H1 (cell line): ENCODE data around the gene MIXL1. TPM values are rescaled to one million over a fixed set of nuclear protein-coding genes. Genes with fewer than 3 reads are reported as not detected.

Experiments used
- CTCF ChIA-PET: fragments of 300-600 bp; sonication (Branson Sonifier 250); formaldehyde crosslinking; loops from one replicate; lab custom pipeline; 2021; ENCODE audit not compliant: partially characterized antibody; lab: Charles Lee
- POLR2A ChIA-PET: fragments of 300-600 bp; sonication (Branson Sonifier 250); formaldehyde crosslinking; loops from one replicate; lab custom pipeline; 2021; ENCODE audit warnings: inconsistent platforms; ENCODE audit not compliant: partially characterized antibody; lab: Charles Lee
- DNase-seq, 2 experiments: peaks; one replicate each; pipeline versions ENCODE4 v3.0.0 to v3.0.0-alpha.2; 2010 to 2022; ENCODE audit warnings: low spot score in 2 of 2, low read depth in 1 of 2, mixed read lengths in 1 of 2
- FAIRE-seq: peaks from 2 replicates; lab custom pipeline; 2011; peaks lifted over from hg19 to GRCh38; lab: Jason Lieb, UNC
- H2AFZ ChIP-seq: 2 replicates; pipeline ENCODE4 v1.8.1; 2012; ENCODE audit warnings: low read length, inconsistent platforms
- H2AK5ac ChIP-seq: 2 replicates; pipeline ENCODE4 v1.6.1; 2013; ENCODE audit warnings: low read depth, low read length
- H2BK120ac ChIP-seq: replicated peaks from 2 replicates; pipeline ENCODE3; 2013; ENCODE audit warnings: low read depth, low read length, inconsistent platforms
- H2BK12ac ChIP-seq: 2 replicates; pipeline ENCODE4 v1.6.1; 2013; ENCODE audit warnings: low read depth, low read length
- H2BK15ac ChIP-seq: 2 replicates; pipeline ENCODE4 v1.6.1; 2013; ENCODE audit warnings: low read length
- H2BK20ac ChIP-seq: 2 replicates; pipeline ENCODE4 v1.6.1; 2013; ENCODE audit warnings: low read length
- H2BK5ac ChIP-seq: 2 replicates; pipeline ENCODE4 v1.6.1; 2013; ENCODE audit warnings: low read depth, low read length
- H3K14ac ChIP-seq: 2 replicates; pipeline ENCODE4 v1.6.1; 2013; ENCODE audit warnings: inconsistent platforms; ENCODE audit not compliant: insufficient read length
- H3K18ac ChIP-seq: 2 replicates; pipeline ENCODE4 v1.6.1; 2013; ENCODE audit warnings: low read length; ENCODE audit errors: extremely low read depth
- H3K23ac ChIP-seq: 2 replicates; pipeline ENCODE4 v1.6.1; 2013; ENCODE audit warnings: inconsistent platforms; ENCODE audit not compliant: insufficient read length
- H3K23me2 ChIP-seq: 2 replicates; pipeline ENCODE4 v1.6.1; 2013; ENCODE audit warnings: low read depth, low read length
- H3K27ac ChIP-seq: 2 replicates; pipeline ENCODE4 v1.6.1; 2011; ENCODE audit warnings: low read depth, low read length, inconsistent platforms
- H3K27me3 ChIP-seq, 4 experiments: replicated peaks in 1 of 4; 1 replicate in 1 of 4; 2 replicates in 3 of 4; pipeline versions ENCODE4 v1.6.1 to v1.8.1; 2011 to 2013; ENCODE audit warnings: low read length in 3 of 4, mild to moderate bottlenecking in 3 of 4, inconsistent platforms in 2 of 4, mixed read lengths in 2 of 4, moderate library complexity in 1 of 4; ENCODE audit not compliant: control insufficient read depth in 3 of 4, insufficient read depth in 3 of 4; ENCODE audit errors: extremely low read depth in 1 of 4
- H3K36me3 ChIP-seq, 4 experiments: 2 replicates each; pipeline versions ENCODE4 v1.6.1 to v1.8.1; 2011 to 2013; ENCODE audit warnings: mild to moderate bottlenecking in 4 of 4, low read length in 3 of 4, moderate library complexity in 2 of 4, control low read depth in 1 of 4, inconsistent platforms in 1 of 4; ENCODE audit not compliant: insufficient read depth in 4 of 4, control insufficient read depth in 2 of 4
- H3K4ac ChIP-seq: replicated peaks from 2 replicates; pipeline ENCODE3; 2013; ENCODE audit warnings: low read length, low read depth, mixed read lengths, inconsistent platforms; ENCODE audit not compliant: insufficient read length
- H3K4me1 ChIP-seq, 4 experiments: replicated peaks in 1 of 4; 1 replicate in 1 of 4; 2 replicates in 3 of 4; pipeline versions ENCODE4 v1.6.1 to v1.8.1; 2011 to 2013; ENCODE audit warnings: low read length in 3 of 4, inconsistent platforms in 2 of 4, mixed read lengths in 1 of 4; ENCODE audit not compliant: insufficient read depth in 4 of 4, control insufficient read depth in 3 of 4
- H3K4me2 ChIP-seq, 2 experiments: 2 replicates each; pipeline versions ENCODE4 v1.6.1 to v1.8.1; 2011 to 2013; ENCODE audit warnings: low read depth in 2 of 2, low read length in 2 of 2, control low read depth in 1 of 2, inconsistent platforms in 1 of 2, mild to moderate bottlenecking in 1 of 2; ENCODE audit not compliant: insufficient read depth in 1 of 2
- H3K4me3 ChIP-seq, 4 experiments: fragments of 200-600, 300-600 bp in 1 of 4; sonication (generic), shearing (Covaris generic), sonication (Bioruptor Twin) in 1 of 4; 2 replicates each; pipeline versions ENCODE4 v1.5.1 to v1.8.1; 2011 to 2016; ENCODE audit warnings: low read length in 4 of 4, low read depth in 3 of 4, control low read depth in 2 of 4, inconsistent platforms in 2 of 4, mild to moderate bottlenecking in 2 of 4, mixed read lengths in 1 of 4, moderate library complexity in 1 of 4; ENCODE audit not compliant: insufficient read depth in 2 of 4; ENCODE audit errors: extremely low read depth in 1 of 4
- H3K56ac ChIP-seq: replicated peaks from 2 replicates; pipeline ENCODE3; 2013; ENCODE audit warnings: low read depth, mild to moderate bottlenecking, mixed read lengths, low read length, inconsistent platforms; ENCODE audit not compliant: insufficient read length
- H3K79me1 ChIP-seq: 2 replicates; pipeline ENCODE4 v1.6.1; 2013; ENCODE audit warnings: low read depth, low read length, control low read depth
- H3K79me2 ChIP-seq, 2 experiments: 2 replicates each; pipeline versions ENCODE4 v1.6.1 to v1.8.1; 2012 to 2013; ENCODE audit warnings: low read length in 2 of 2, mild to moderate bottlenecking in 2 of 2, inconsistent platforms in 1 of 2; ENCODE audit not compliant: insufficient read depth in 2 of 2, control insufficient read depth in 1 of 2
- H3K9ac ChIP-seq, 4 experiments: replicated peaks in 1 of 4; 1 replicate in 1 of 4; 2 replicates in 3 of 4; pipeline versions ENCODE4 v1.6.1 to v1.8.1; 2011 to 2013; ENCODE audit warnings: low read depth in 3 of 4, low read length in 3 of 4, control low read depth in 2 of 4, mild to moderate bottlenecking in 2 of 4, moderate library complexity in 2 of 4, inconsistent platforms in 1 of 4; ENCODE audit errors: extremely low read depth in 1 of 4
- H3K9me3 ChIP-seq, 2 experiments: 2 replicates each; pipeline versions ENCODE4 v1.6.1 to v1.8.1; 2012 to 2013; ENCODE audit warnings: mild to moderate bottlenecking in 2 of 2, moderate library complexity in 2 of 2, control low read depth in 1 of 2, inconsistent platforms in 1 of 2, low read depth in 1 of 2, low read length in 1 of 2, mixed read lengths in 1 of 2; ENCODE audit not compliant: insufficient read depth in 2 of 2
- H4K20me1 ChIP-seq, 2 experiments: replicated peaks in 1 of 2; 2 replicates each; pipeline versions ENCODE3 to v1.8.1; 2011 to 2013; ENCODE audit warnings: inconsistent platforms in 2 of 2, low read length in 2 of 2, mild to moderate bottlenecking in 1 of 2; ENCODE audit not compliant: insufficient read depth in 2 of 2, control insufficient read depth in 1 of 2
- H4K5ac ChIP-seq: 2 replicates; pipeline ENCODE4 v1.6.1; 2013; ENCODE audit warnings: low read length, low read depth, mixed read lengths, inconsistent platforms; ENCODE audit not compliant: insufficient read length
- H4K8ac ChIP-seq: 2 replicates; pipeline ENCODE4 v1.8.0; 2013; ENCODE audit warnings: mild to moderate bottlenecking, moderate library complexity, low read length, inconsistent platforms; ENCODE audit not compliant: insufficient read depth; ENCODE audit errors: extremely low read depth
- H4K91ac ChIP-seq: replicated peaks from 2 replicates; pipeline ENCODE3; 2013; ENCODE audit warnings: low read length, mixed read lengths, inconsistent platforms; ENCODE audit not compliant: insufficient read length
- ASH2L ChIP-seq: fragments of 200-600, 300-600 bp; sonication (generic); IDR thresholded peaks from one replicate; pipeline ENCODE4 v1.7.1; 2017; ENCODE audit warnings: low read length
- NANOG ChIP-seq: IDR thresholded peaks from 2 replicates; pipeline ENCODE4 v1.6.1; 2011; ENCODE audit warnings: low read length, low read depth, mild to moderate bottlenecking, inconsistent platforms; ENCODE audit not compliant: insufficient read depth, poor library complexity, severe bottlenecking
- WGBS, 2 experiments: shearing (Covaris generic) in 1 of 2; methylation state at CpG; one replicate each; pipeline versions ENCODE4 v1.1.6 to v1.1.7; 2013 to 2015; ENCODE audit warnings: low lambda C conversion rate in 2 of 2, mixed read lengths in 2 of 2, inconsistent platforms in 1 of 2, low coverage in 1 of 2, missing lambda C conversion rate in 1 of 2; ENCODE audit not compliant: insufficient replicate concordance in 2 of 2, insufficient coverage in 1 of 2, insufficient read length in 1 of 2; ENCODE audit errors: extremely low coverage in 1 of 2, missing lambda C conversion rate in 1 of 2; 5-methylcytosine and 5-hydroxymethylcytosine counted together
- polyA plus RNA-seq, 7 experiments: library from polyadenylated mRNA; depleted of rRNA in 3 of 7; stranded (reverse) in 5 of 7; unstranded in 2 of 7; fragments of >200 nt in 5 of 7; fragments of 200-250 nt in 2 of 7; gene quantifications; 1 replicate in 5 of 7; 2 replicates in 1 of 7; 4 replicates in 1 of 7; pipeline versions ENCODE4 v1.2.1 to v1.2.3, GENCODE V29; 2011 to 2013; ENCODE audit warnings: missing spikeins in 2 of 7, mixed read lengths in 2 of 7
- total RNA-seq: library from RNA; stranded (reverse); fragmentation: NEBNext Ultra II Directional; extraction: Animal tissue kit (Norgen Biotek cat#: 25700); gene quantifications from 2 replicates; pipeline ENCODE4 v1.2.1, GENCODE V29; 2021

MIXL1 gene
- total and polyA plus RNA-seq, 2 of the 8 experiments (the other 6 are each of a cell fraction or from before 2014, with no cell fraction given), result 1.5 to 1.8 TPM

- H4K20me1 ChIP-seq, result peaks cover 0 to 2% of the 10 kb centered on the region in 2 experiments
- 13% methylated on average over 10 of the region's 10 CpGs; no CpG with 5 or more reads in 1 of the 2 experiments for WGBS, 2 experiments
- peak overlapping the region; percentile 95 for H4K8ac ChIP-seq
Measured at GRCh38 chr1:226187019-226187322, 36.5 kb upstream of the MIXL1 start.

More at GRCh38 chr1:226187019-226187322, 36.5 kb upstream of the MIXL1 start:
- no peaks in the 10 kb centered on the region; the same call in 1 of the 2 replicates for H3K23me2 ChIP-seq
- H2BK5ac ChIP-seq, result peak overlapping the region; percentile 69; the same call in 1 of the 2 replicates
- no peaks in the 10 kb centered on the region for H3K9me3 ChIP-seq
- H2BK20ac ChIP-seq, result no peak overlapping the region
- H2AFZ ChIP-seq, result peak overlapping the region; percentile 43; the same call in 1 of the 2 replicates
- no peak overlapping the region for H2BK15ac ChIP-seq
- ChIA-PET POLR2A (interaction anchor here (1.0 kb wide), 1 partner anchor 64 kb away, joined by 4 read pairs; no protein-coding TSS in a partner anchor), CTCF (interaction anchor here (1.0 to 1.1 kb wide), 2 partner anchors 10 to 16 kb away, joined by 3 read pairs; no protein-coding TSS in a partner anchor)
- H3K36me3 ChIP-seq, result peaks cover 0 to 4% (median 0%) of the 10 kb centered on the region in 4 experiments; a peak in 1 of 8 replicates
- peak overlapping the region; percentile 65 to 90 (median 79) for H3K4me3 ChIP-seq
- no peak overlapping the region for H3K23ac ChIP-seq
- TF ChIP-seq ASH2L, result peak; percentile 21
- no peak for TF ChIP-seq NANOG
- H4K5ac ChIP-seq, result peak overlapping the region; percentile 97
- DNase-seq, result no peak
- peaks cover 3 to 39% of the 10 kb centered on the region in 2 experiments; a peak in 3 of 4 replicates for H3K79me2 ChIP-seq
- no peak overlapping the region for H3K4ac ChIP-seq
- peak overlapping the region in 2 of 4 experiments; percentile 76 to 86; a peak in 3 of 7 replicates for H3K9ac ChIP-seq
- FAIRE-seq, result no peak
- 0 out of 2 replicates have a peak overlapping the region, but pooled peaks have one; percentile 80 for H3K27ac ChIP-seq
- peak overlapping the region; percentile 79 to 82 for H3K4me2 ChIP-seq
- H4K91ac ChIP-seq, result no peak overlapping the region
- H2AK5ac ChIP-seq, result no peak overlapping the region
- peak overlapping the region; percentile 43 for H3K56ac ChIP-seq
- peaks cover 0 to 4% (median 3%) of the 10 kb centered on the region in 4 experiments; a peak in 3 of 7 replicates for H3K4me1 ChIP-seq
- no peak overlapping the region for H3K14ac ChIP-seq
- H2BK12ac ChIP-seq, result no peak overlapping the region
- peak overlapping the region; percentile 83 for H3K18ac ChIP-seq
- no peak overlapping the region for H2BK120ac ChIP-seq
- peaks cover 6% of the 10 kb centered on the region; the same call in 1 of the 2 replicates for H3K79me1 ChIP-seq
- H3K27me3 ChIP-seq, result no peaks in the 10 kb centered on the region
